ENCODE measurements around the gene SATB1. TPM values are rescaled to one million over a fixed set of nuclear protein-coding genes. Genes with fewer than 3 reads are reported as not detected.

Gene SATB1
- total and polyA plus RNA-seq, 2 of the 8 experiments (the other 6 are each of a cell fraction or from before 2014, with no cell fraction given) = 18.8 to 28.0 TPM

GRCh38 chr3:18382760-18383369, 42.3 kb downstream of the SATB1 start:
- Histone ChIP-seq H3K4me1 (replicated peaks in 1 of 4; ENCODE audit: control insufficient read depth in 3 of 4, insufficient read depth in 4 of 4, low read length in 3 of 4) (peaks cover 0 to 8% (median 4%) of the 10 kb centered on the region in 4 experiments; a peak in 5 of 7 replicates), H2BK20ac (ENCODE audit: low read length) (no peak overlapping the region), H3K23ac (ENCODE audit: insufficient read length) (no peak overlapping the region), H3K36me3 (ENCODE audit: control insufficient read depth in 2 of 4, insufficient read depth in 4 of 4, low read length in 3 of 4) (peaks cover 0 to 4% (median 0%) of the 10 kb centered on the region in 4 experiments; a peak in 1 of 8 replicates), H2BK5ac (ENCODE audit: low read depth, low read length) (no peak overlapping the region), H3K4me3 (ENCODE audit: extremely low read depth in 1 of 4, insufficient read depth in 2 of 4, low read depth in 3 of 4, low read length in 4 of 4) (no peak overlapping the region), H3K23me2 (ENCODE audit: low read depth, low read length) (no peaks in the 10 kb centered on the region), H3K9me3 (ENCODE audit: insufficient read depth in 2 of 2, low read depth in 1 of 2, low read length in 1 of 2) (no peaks in the 10 kb centered on the region), H4K5ac (ENCODE audit: insufficient read length, low read depth, low read length) (no peak overlapping the region), H3K27me3 (replicated peaks in 1 of 4; ENCODE audit: control insufficient read depth in 3 of 4, extremely low read depth in 1 of 4, insufficient read depth in 3 of 4, low read length in 3 of 4) (peaks cover 0 to 1% (median 0%) of the 10 kb centered on the region in 4 experiments; a peak in 1 of 7 replicates), H3K4ac (replicated peaks; ENCODE audit: insufficient read length, low read depth, low read length) (no peak overlapping the region), H3K4me2 (ENCODE audit: insufficient read depth in 1 of 2, low read depth in 2 of 2, low read length in 2 of 2) (no peak overlapping the region), H2BK12ac (ENCODE audit: low read depth, low read length) (no peak overlapping the region), H4K8ac (ENCODE audit: extremely low read depth, insufficient read depth, low read length) (no peak overlapping the region), H3K14ac (ENCODE audit: insufficient read length) (no peak overlapping the region), H4K91ac (replicated peaks; ENCODE audit: insufficient read length, low read length) (no peak overlapping the region), H2AFZ (ENCODE audit: low read length) (no peak overlapping the region), H3K27ac (ENCODE audit: low read depth, low read length) (no peak overlapping the region), H3K9ac (replicated peaks in 1 of 4; ENCODE audit: extremely low read depth in 1 of 4, low read depth in 3 of 4, low read length in 3 of 4) (no peak overlapping the region), H3K56ac (replicated peaks; ENCODE audit: insufficient read length, low read depth, low read length) (no peak overlapping the region), H2BK120ac (replicated peaks; ENCODE audit: low read depth, low read length) (no peak overlapping the region), H2AK5ac (ENCODE audit: low read depth, low read length) (no peak overlapping the region), H3K18ac (ENCODE audit: extremely low read depth, low read length) (no peak overlapping the region), H4K20me1 (replicated peaks in 1 of 2; ENCODE audit: control insufficient read depth in 1 of 2, insufficient read depth in 2 of 2, low read length in 2 of 2) (no peaks in the 10 kb centered on the region), H2BK15ac (ENCODE audit: low read length) (no peak overlapping the region), H3K79me1 (ENCODE audit: low read depth, low read length) (no peaks in the 10 kb centered on the region), H3K79me2 (ENCODE audit: control insufficient read depth in 1 of 2, insufficient read depth in 2 of 2, low read length in 2 of 2) (no peaks in the 10 kb centered on the region)
- no peak for TF ChIP-seq CTBP2 (IDR thresholded peaks at IDR 0.05; ENCODE audit: borderline replicate concordance, insufficient read depth, insufficient read length, low read length)
- no peak for TF ChIP-seq BACH1 (IDR thresholded peaks at IDR 0.05; ENCODE audit: low read length)
- TF ChIP-seq JUND (IDR thresholded peaks at IDR 0.05; ENCODE audit: low read length) = no peak
- no peak for TF ChIP-seq EP300 (IDR thresholded peaks at IDR 0.05; ENCODE audit: borderline replicate concordance in 1 of 2, low read depth in 2 of 2, low read length in 2 of 2)
- DNase-seq (ENCODE audit: low read depth in 1 of 2, low spot score in 2 of 2) (no peak), FAIRE-seq (no peak)
- ChIA-PET POLR2A (ENCODE audit: partially characterized antibody) (no interaction called here), CTCF (ENCODE audit: partially characterized antibody) (no interaction called here)

Measured in H1 (cell line).